IMR-90 (cell line): ENCODE measurements around the gene FXN. TPM values are rescaled to one million over a fixed set of nuclear protein-coding genes. Genes with fewer than 3 reads are reported as not detected.

Experiments
- ATAC-seq: fragments of 200-7000 bp; cut with Tn5 transposase; 2 replicates; pipeline ENCODE4 v1.9.1; 2020; ENCODE audit warnings: low read depth, mild to moderate bottlenecking, moderate library complexity
- BruUV-seq: library from RNA; stranded (reverse); fragments of 400-500 nt; replicated peaks from 2 replicates; lab custom pipeline; 2021; lab: Mats Ljungman, UMichigan
- CTCF ChIA-PET: fragments of 300-600 bp; formaldehyde crosslinking; extraction: SDS; loops from one replicate; lab custom pipeline; 2021; ENCODE audit warnings: antibody characterized with exemption; lab: Yijun Ruan, JAX
- POLR2A ChIA-PET: fragments of 300-600 bp; sonication (Branson Sonifier 250); formaldehyde crosslinking; loops from one replicate; lab custom pipeline; 2022; ENCODE audit warnings: antibody characterized with exemption; ENCODE audit not compliant: unreplicated experiment; lab: Charles Lee
- DNase-seq: peaks from one replicate; pipeline ENCODE4 v3.0.0; 2013
- H2AFZ ChIP-seq: replicated peaks from 2 replicates; pipeline ENCODE3; 2013; ENCODE audit warnings: low read length, mild to moderate bottlenecking; ENCODE audit not compliant: poor library complexity
- H2AK5ac ChIP-seq: 2 replicates; pipeline ENCODE4 v1.6.1; 2013; ENCODE audit warnings: low read depth, low read length, inconsistent platforms
- H2AK9ac ChIP-seq: replicated peaks from 2 replicates; pipeline ENCODE3; 2013; ENCODE audit warnings: mild to moderate bottlenecking, low read depth, low read length, moderate library complexity; ENCODE audit not compliant: poor library complexity
- H2BK120ac ChIP-seq: 2 replicates; pipeline ENCODE4 v1.6.1; 2013; ENCODE audit warnings: low read depth, low read length, inconsistent platforms
- H2BK15ac ChIP-seq: 3 replicates; pipeline ENCODE4 v1.6.1; 2013; ENCODE audit warnings: low read depth, low read length, inconsistent platforms
- H2BK20ac ChIP-seq: 2 replicates; pipeline ENCODE4 v1.6.1; 2013; ENCODE audit warnings: low read depth, mild to moderate bottlenecking, inconsistent platforms, low read length, moderate library complexity
- H2BK5ac ChIP-seq: 2 replicates; pipeline ENCODE4 v1.6.1; 2013; ENCODE audit warnings: mild to moderate bottlenecking, low read depth, low read length, inconsistent platforms; ENCODE audit not compliant: poor library complexity, severe bottlenecking
- H3K14ac ChIP-seq: replicated peaks from 2 replicates; pipeline ENCODE4 v1.6.1; 2013; ENCODE audit warnings: low read depth, low read length, inconsistent platforms
- H3K18ac ChIP-seq: 2 replicates; pipeline ENCODE4 v1.6.1; 2013; ENCODE audit warnings: low read depth, low read length, control low read depth
- H3K23ac ChIP-seq: 2 replicates; pipeline ENCODE4 v1.6.1; 2013; ENCODE audit warnings: low read depth, low read length, inconsistent platforms
- H3K27ac ChIP-seq: 2 replicates; pipeline ENCODE4 v1.5.1; 2013; ENCODE audit warnings: mild to moderate bottlenecking, control low read depth, low read length; ENCODE audit not compliant: insufficient read depth
- H3K27me3 ChIP-seq: 2 replicates; pipeline ENCODE4 v1.6.1; 2013; ENCODE audit warnings: low read length; ENCODE audit not compliant: control insufficient read depth, insufficient read depth
- H3K36me3 ChIP-seq: 2 replicates; pipeline ENCODE4 v1.6.1; 2013; ENCODE audit warnings: low read length, mixed read lengths; ENCODE audit not compliant: control insufficient read depth, insufficient read depth
- H3K4ac ChIP-seq: 2 replicates; pipeline ENCODE4 v1.6.1; 2013; ENCODE audit warnings: low read depth, low read length, inconsistent platforms
- H3K4me1 ChIP-seq: 2 replicates; pipeline ENCODE4 v1.6.1; 2013; ENCODE audit warnings: low read length, mixed read lengths; ENCODE audit not compliant: control insufficient read depth, insufficient read depth
- H3K4me2 ChIP-seq: 2 replicates; pipeline ENCODE4 v1.6.1; 2013; ENCODE audit warnings: low read depth, mild to moderate bottlenecking, control low read depth, low read length, moderate library complexity
- H3K4me3 ChIP-seq: 2 replicates; pipeline ENCODE4 v1.5.1; 2013; ENCODE audit warnings: low read depth, mild to moderate bottlenecking, control low read depth, low read length, moderate library complexity; ENCODE audit not compliant: insufficient read depth
- H3K56ac ChIP-seq: 2 replicates; pipeline ENCODE4 v1.6.1; 2013; ENCODE audit warnings: low read length, inconsistent platforms; ENCODE audit not compliant: insufficient read depth; ENCODE audit errors: extremely low read depth
- H3K79me1 ChIP-seq, 2 experiments: 2 replicates each; pipeline ENCODE4 v1.6.1; 2013; ENCODE audit warnings: low read length in 2 of 2, inconsistent platforms in 1 of 2, low read depth in 1 of 2
- H3K9ac ChIP-seq: 2 replicates; pipeline ENCODE4 v1.6.1; 2013; ENCODE audit warnings: low read depth, low read length, control low read depth
- H3K9me1 ChIP-seq: 2 replicates; pipeline ENCODE4 v1.6.1; 2013; ENCODE audit warnings: low read length, inconsistent platforms; ENCODE audit not compliant: insufficient read depth
- H3K9me3 ChIP-seq: 2 replicates; pipeline ENCODE4 v1.6.1; 2013; ENCODE audit warnings: low read length; ENCODE audit not compliant: control insufficient read depth, insufficient read depth
- H4K20me1 ChIP-seq: 2 replicates; pipeline ENCODE4 v1.6.1; 2013; ENCODE audit warnings: low read length, inconsistent platforms; ENCODE audit not compliant: insufficient read depth
- H4K5ac ChIP-seq: 2 replicates; pipeline ENCODE4 v1.6.1; 2013; ENCODE audit warnings: mild to moderate bottlenecking, low read depth, low read length, control low read depth
- H4K8ac ChIP-seq, 2 experiments: 2 replicates each; pipeline ENCODE4 v1.6.1; 2013; ENCODE audit warnings: low read depth in 2 of 2, low read length in 2 of 2, control low read depth in 1 of 2, inconsistent platforms in 1 of 2
- H4K91ac ChIP-seq: 2 replicates; pipeline ENCODE4 v1.6.1; 2013; ENCODE audit warnings: low read depth, low read length, inconsistent platforms; ENCODE audit not compliant: insufficient read depth
- BHLHE40 ChIP-seq: fragments of 150-350 bp; IDR thresholded peaks from 2 replicates; pipeline ENCODE4 v1.6.1; 2016; ENCODE audit warnings: mild to moderate bottlenecking, low read depth, low read length
- CEBPB ChIP-seq: IDR thresholded peaks from 2 replicates; pipeline ENCODE4 v1.6.1; 2012; ENCODE audit warnings: low read depth, low read length, improper control_type of control experiment
- CHD1 ChIP-seq: IDR thresholded peaks from 2 replicates; pipeline ENCODE4 v1.6.1; 2012; ENCODE audit warnings: low read depth, low read length, improper control_type of control experiment
- MAZ ChIP-seq: IDR thresholded peaks from 2 replicates; pipeline ENCODE4 v1.6.1; 2012; ENCODE audit warnings: low read depth, mild to moderate bottlenecking, low read length, improper control_type of control experiment, moderate library complexity, borderline replicate concordance
- MXI1 ChIP-seq: IDR thresholded peaks from 2 replicates; pipeline ENCODE4 v1.6.1; 2012; ENCODE audit warnings: low read depth, mild to moderate bottlenecking, low read length, moderate library complexity, borderline replicate concordance
- POLR2A ChIP-seq: IDR thresholded peaks from 2 replicates; pipeline ENCODE4 v1.6.1; 2012; ENCODE audit warnings: mild to moderate bottlenecking, low read depth, low read length
- RCOR1 ChIP-seq: IDR thresholded peaks from 2 replicates; pipeline ENCODE4 v1.6.1; 2012; ENCODE audit warnings: mild to moderate bottlenecking, low read length, improper control_type of control experiment; ENCODE audit not compliant: insufficient replicate concordance
- WGBS, 2 experiments: methylation state at CpG; one replicate each; pipeline versions ENCODE4 v1.1.5 to v1.1.7; 2013; ENCODE audit warnings: missing lambda C conversion rate in 2 of 2; ENCODE audit not compliant: insufficient read length in 1 of 2; ENCODE audit errors: extremely low coverage in 2 of 2; 5-methylcytosine and 5-hydroxymethylcytosine counted together
- dilution Hi-C: fragments of 300-500 bp; cut with HindIII; formaldehyde crosslinking; loops from one replicate; pipeline ENCODE4 v1.14.3; 2018; ENCODE audit warnings: low sequenced_read_pairs; ENCODE audit not compliant: unreplicated experiment
- in situ Hi-C: fragments of 300-500 bp; cut with MboI; formaldehyde crosslinking; loops from 3 replicates; pipeline ENCODE4 v1.14.3; 2019; ENCODE audit warnings: low sequenced_read_pairs, inconsistent platforms, mixed read lengths
- intact Hi-C: fragments of 100-400 bp; cut with micrococcal nuclease; formaldehyde crosslinking; loops from 2 replicates; pipeline ENCODE4 v1.10.0; 2022
- polyA plus RNA-seq, 3 experiments: library from polyadenylated mRNA; depleted of rRNA; stranded (reverse); fragments of >200 nt; gene quantifications; 2 replicates each; pipeline ENCODE4 v1.2.3, GENCODE V29; 2012; ENCODE audit warnings: low replicate concordance in 1 of 3
- total RNA-seq: library from RNA; depleted of rRNA; stranded (reverse); fragments of >200 nt; gene quantifications from 2 replicates; pipeline ENCODE4 v1.2.3, GENCODE V29; 2012

Gene FXN
- total and polyA plus RNA-seq, 2 of the 4 experiments (the other 2 are of a cell fraction) = 3.9 to 18.1 TPM

GRCh38 chr9:69134412-69134811 is 98.9 kb downstream of the FXN start:
- no peak overlapping the region for H3K56ac ChIP-seq
- DNase-seq (no peak), ATAC-seq (no peak)
- no peak for TF ChIP-seq BHLHE40
- no peak for TF ChIP-seq POLR2A
- TF ChIP-seq CEBPB = no peak
- no peak for TF ChIP-seq RCOR1
- TF ChIP-seq MXI1 = no peak
- no peak for TF ChIP-seq MAZ
- no peak for TF ChIP-seq CHD1
- no peak overlapping the region for H4K8ac ChIP-seq
- 100% methylated on average over 4 of the region's 6 CpGs; no CpG with 5 or more reads in 1 of the 2 experiments for WGBS, 2 experiments
- intact Hi-C loops (loop anchor here (5.0 kb wide), 1 partner anchor 48 kb away; no protein-coding TSS in a partner anchor), in situ Hi-C loops (no loop called here), dilution Hi-C loops (no loop called here)
- peaks cover 17% of the 10 kb centered on the region for H4K20me1 ChIP-seq
- no peaks in the 10 kb centered on the region for H3K36me3 ChIP-seq
- H2AK5ac ChIP-seq = no peak overlapping the region
- no peak overlapping the region for H2BK5ac ChIP-seq
- H2AFZ ChIP-seq = no peak overlapping the region
- no peak overlapping the region for H2BK120ac ChIP-seq
- H3K4ac ChIP-seq = no peak overlapping the region
- no peak overlapping the region for H3K4me2 ChIP-seq
- H3K18ac ChIP-seq = no peak overlapping the region
- no peak overlapping the region for H4K91ac ChIP-seq
- H3K9ac ChIP-seq = no peak overlapping the region
- no peaks in the 10 kb centered on the region for H3K27me3 ChIP-seq
- no peak overlapping the region for H4K5ac ChIP-seq
- POLR2A ChIA-PET = interaction anchor here (0.5 kb wide), 1 partner anchor 21 kb away, joined by 6 read pairs; no protein-coding TSS in a partner anchor
- H2BK20ac ChIP-seq = no peak overlapping the region
- H3K27ac ChIP-seq = no peak overlapping the region
- no peak overlapping the region for H3K4me3 ChIP-seq
- no peak overlapping the region for H2BK15ac ChIP-seq
- H3K9me3 ChIP-seq = no peaks in the 10 kb centered on the region
- peaks cover 26% of the 10 kb centered on the region for H3K9me1 ChIP-seq
- H3K14ac ChIP-seq = no peak overlapping the region
- H3K4me1 ChIP-seq = peaks cover 17% of the 10 kb centered on the region
- no peak overlapping the region for H3K23ac ChIP-seq
- peaks cover 15 to 60% of the 10 kb centered on the region in 2 experiments; a peak in 3 of 4 replicates for H3K79me1 ChIP-seq
- H2AK9ac ChIP-seq = no peak overlapping the region
- CTCF ChIA-PET = no interaction called here
- no TSS peak for BruUV-seq
